Measurements from ENCODE around the gene RCAN1.
A peak's percentile ranks its signal among the peaks of the same experiment; 100 is the strongest.
"Not testable (repeated sequence)": the region's sequence is repeated elsewhere in the genome, so short reads cannot be mapped to it uniquely, and the experiment has no call there.

Gene RCAN1

GRCh38 chr21:34621434-34622350, 6.8 kb upstream of the RCAN1 start:
- no peak for DNase-seq

- DNase-seq = no peak
Measured at GRCh38 chr21:34619841-34620665, 5.1 kb upstream of the RCAN1 start.

DNA sequence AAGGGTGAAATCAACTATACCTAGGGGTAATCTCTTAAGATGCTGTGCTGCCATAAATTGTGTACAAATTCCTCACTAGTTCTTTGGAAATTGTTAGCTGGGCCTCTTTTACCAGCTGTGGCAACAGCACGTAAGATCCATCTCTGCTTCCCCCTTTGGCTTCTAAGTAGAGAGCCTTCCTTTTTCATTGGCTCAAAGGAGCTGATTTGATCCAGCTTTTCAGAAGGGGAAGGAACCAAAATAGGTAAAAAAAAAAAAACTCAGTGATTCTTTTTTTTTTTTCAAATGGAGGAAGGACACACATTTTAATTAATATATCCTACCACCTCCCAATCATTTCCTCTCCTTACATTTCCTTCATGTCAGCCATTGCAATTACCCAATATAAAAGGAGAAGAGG, 4.0 kb upstream of the RCAN1 start:
- DNase-seq = no peak

DNA sequence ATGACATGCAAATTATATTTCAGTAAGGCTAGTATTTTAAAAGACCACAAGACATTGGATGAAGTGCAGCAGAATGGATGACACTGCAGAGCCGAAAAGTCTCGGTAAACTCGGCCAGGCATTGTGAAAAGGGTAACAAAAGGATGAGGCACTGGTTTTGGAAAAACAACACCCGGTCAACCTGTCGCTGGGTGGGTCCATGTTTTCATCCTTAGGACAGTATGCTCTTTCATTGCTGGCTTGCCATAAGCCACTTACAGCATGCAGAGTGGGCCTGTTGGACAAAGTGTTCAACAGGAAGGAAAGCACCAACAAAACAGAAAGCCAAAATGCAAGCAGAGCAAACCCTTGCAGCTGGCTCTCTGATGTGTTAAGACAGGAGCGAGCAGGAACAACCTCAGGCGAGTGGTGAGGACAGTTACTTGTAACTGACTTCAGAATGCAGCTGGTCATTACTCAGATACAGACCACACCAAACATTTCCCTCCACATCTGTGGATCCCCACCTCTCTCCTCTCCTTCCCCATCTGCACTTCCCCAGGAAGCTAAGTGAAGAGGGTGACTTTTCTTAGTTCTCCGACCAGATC, 2.9 kb upstream of the RCAN1 start:
- no peak for DNase-seq

GRCh38 chr21:34615487-34615814, 538 bp upstream of the RCAN1 start:
- DNase-seq = no peak

DNA sequence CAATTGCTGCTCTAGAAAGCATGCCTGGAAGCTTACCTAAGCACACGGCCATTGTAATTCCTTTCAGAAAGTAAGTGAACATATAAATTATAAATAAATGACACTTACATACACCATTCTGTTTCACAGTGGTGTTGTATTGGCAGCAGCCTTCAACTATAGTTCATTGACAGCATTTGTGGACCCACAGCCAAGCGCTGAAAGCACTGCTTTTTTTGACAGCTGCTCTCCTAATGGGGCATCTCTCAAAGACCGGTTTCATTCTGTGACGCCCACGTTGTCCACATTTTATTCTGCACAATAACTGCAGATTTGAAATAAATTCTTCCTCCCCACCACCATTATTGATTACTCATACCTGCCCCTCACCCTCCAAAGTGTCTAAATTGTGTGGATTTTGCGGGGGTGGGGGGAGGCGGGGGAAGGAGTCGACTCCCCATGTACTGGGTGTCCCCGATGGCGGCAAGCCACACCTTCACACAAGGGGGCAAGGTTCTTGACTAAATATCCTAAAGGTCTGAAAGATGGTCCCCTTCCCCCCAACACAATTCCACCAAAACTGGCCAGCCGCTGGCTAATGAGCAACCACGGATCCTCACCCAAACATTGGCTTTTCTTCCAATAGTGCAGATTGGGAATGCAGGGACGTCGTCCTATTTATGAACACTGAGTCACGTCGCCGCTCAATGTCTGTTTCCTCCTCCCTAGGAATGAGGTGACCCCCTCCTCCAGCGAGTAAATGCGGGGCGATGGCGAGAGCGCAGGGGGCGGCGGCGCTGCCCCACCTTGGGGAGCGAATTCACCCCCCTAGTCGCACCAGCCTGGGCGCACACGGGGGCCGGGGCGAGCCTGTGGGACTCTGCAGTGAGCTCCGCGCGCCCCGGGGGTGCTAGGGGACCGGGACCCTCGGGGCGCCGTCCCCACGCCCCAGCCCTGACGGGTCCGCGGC, 960 bp downstream of the RCAN1 start:
- no peak for DNase-seq

DNA sequence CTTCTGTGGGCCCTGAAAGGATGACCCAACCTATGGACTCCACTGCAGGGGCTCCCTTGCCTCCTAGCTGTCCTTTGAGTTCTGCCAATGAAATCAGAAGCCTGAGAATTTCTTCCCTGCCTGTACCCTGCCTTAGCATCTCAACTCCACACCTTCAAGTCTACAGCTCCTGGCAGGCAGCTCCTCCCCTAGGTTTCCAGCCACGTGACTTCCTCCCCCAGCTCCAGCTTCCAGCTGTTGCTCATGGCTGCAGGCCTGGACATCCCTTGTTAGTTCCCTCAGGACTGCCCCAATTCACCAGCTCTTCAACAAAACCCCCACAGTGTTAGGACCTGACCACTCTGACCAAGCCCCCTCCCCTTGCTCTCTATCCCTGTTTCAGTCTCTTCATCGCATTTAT, 2.4 kb downstream of the RCAN1 start:
- DNase-seq = no peak

- DNase-seq = no peak
Measured at GRCh38 chr21:34612056-34612455, 2.9 kb downstream of the RCAN1 start.

DNA sequence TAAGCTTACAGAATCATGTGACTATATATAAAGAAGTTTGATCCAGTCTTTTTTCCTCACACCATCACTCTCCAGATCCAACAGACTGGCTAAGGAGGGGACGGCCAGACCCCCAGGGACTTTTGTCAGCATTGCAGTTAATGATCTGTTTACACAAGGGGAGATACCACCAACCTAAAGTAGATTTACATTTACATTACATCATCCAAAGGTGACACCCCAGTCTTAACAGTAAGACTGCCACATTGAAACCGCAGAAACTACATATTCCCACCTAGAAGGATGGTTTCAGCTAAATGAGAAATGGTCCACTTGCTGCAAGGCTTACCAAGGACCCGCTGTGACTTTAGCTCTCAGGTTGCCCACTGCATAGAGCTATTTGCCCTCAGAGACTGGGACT, 3.4 kb downstream of the RCAN1 start:
- no peak for DNase-seq

DNA sequence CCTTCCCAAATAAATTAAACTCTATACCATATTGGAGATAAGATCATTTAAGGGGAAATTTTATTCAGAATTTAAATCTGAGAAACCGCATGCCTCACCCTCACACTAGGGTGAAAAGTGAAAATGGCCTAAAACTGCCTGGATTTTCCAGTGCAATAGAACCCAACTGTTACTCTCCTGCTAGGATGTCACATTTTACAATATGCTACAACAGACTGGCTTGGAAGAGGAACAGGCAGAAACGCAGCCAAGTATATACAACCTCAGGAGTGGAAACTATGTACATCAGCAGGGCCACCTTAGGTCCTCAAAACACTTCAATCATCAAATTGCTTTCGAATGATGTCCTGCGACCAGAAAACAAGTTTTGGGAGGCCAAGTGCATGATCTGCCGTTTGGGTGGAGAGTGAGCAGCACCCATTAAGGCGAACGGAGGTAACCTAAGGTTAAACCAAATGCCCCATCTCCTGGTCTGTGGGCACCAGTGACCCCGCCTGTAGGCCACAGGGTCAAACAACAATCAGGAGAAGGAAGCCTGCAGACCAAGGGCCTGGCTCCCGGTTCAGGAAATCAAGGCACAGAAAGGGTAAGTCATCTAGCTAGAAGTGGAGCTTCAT, 4.9 kb downstream of the RCAN1 start:
- DNase-seq = no peak

- DNase-seq = peak; percentile 28
Measured at GRCh38 chr21:34609244-34609932, 5.5 kb downstream of the RCAN1 start.

DNA sequence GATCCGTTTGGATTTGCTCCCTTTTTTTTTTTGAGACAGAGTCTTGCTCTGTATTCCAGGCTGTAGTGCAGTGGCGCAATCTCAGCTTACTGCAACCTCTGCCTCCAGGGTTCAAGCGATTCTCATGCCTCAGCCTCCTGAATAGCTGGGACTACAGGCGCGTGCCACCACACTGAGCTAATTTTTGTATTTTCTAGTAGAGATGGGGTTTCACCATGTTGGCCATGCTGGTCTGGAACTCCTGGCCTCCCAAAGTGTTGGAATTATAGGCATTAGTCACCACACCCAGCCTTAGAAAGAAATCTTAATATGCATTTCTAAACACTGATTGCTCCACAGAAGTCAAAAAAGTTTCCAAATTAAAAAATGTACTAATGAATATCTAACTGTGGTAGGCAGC, 7.5 kb downstream of the RCAN1 start:
- DNase-seq = not testable (repeated sequence)

GRCh38 chr21:34606621-34607020, 8.3 kb downstream of the RCAN1 start:
- DNase-seq = no peak

GRCh38 chr21:34606051-34606450, 8.9 kb downstream of the RCAN1 start:
- DNase-seq = no peak

DNA sequence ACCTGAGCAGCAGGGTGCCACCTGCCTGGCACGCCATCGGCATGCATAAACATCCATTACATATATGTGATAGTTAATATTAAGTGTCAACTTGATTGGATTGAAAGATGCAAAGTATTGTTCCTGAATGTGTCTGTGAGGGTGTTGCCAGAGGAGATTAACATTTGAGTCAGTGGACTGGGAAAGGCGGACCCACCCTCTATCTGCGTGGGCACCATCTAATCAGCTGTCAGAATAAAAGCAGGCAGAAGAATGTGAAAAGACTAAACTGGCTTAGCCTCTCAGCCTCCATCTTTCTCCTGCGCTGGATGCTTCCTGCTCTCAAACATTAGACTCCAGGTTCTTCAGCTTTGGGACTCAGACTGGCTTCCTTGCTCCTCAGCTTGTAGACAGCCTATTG, 10.0 kb downstream of the RCAN1 start:
- DNase-seq = not testable (repeated sequence)

- DNase-seq = no peak
Measured at GRCh38 chr21:34604556-34604955, 10.4 kb downstream of the RCAN1 start.

DNA sequence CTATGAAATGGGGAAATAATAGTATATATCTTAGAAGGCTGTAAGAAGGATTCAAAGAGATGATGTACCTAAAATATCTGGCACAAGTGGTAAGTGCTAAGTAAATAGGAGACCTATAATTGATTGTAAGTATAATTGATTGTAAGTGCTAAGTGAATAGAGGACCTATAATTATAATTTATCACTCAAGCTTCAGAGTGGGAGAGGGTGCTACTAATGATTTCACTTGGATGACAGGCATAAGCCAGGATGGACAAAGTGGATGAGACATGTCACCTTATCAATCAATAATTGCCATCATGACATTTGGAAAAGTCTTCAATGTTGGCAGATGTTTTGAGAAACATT, 11.2 kb downstream of the RCAN1 start:
- DNase-seq = peak; percentile 29

DNA sequence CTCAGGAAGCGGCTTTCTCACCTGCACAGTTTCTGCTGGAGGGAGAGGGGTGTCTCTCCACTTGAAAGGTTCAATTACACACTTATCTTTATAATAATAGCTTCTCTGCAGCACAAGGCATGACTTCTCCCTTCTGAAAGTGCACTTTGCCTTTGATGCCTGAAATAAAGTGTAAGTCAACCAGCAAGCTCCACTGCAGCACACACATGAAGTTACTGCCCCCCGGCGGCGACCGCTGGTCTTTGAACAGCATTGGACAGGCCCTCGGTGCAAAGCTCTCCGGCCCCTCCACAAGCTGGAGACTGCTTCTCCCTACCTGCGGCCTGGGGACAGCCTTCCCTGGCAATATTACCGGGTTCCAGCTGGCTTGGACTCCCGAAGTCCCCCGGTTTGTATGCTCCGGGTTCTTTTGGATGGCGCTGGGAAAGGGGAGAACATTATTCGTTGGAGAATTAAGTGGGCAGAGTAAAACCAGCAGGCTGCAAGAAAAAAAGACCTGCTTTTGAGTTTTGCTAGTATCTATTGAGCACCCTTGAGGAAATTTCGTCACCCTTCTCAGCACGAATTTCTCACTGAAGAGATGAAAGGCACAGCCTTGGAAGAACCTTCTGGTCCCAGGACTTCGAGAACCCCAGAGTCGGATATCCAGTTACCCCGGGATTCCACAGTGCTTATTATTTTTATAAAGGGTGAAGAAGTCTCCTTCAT, 11.8 kb downstream of the RCAN1 start:
- peak; percentile 87 for DNase-seq

GRCh38 chr21:34602061-34602460, 12.9 kb downstream of the RCAN1 start:
- DNase-seq = no peak

- DNase-seq = no peak
Measured at GRCh38 chr21:34599534-34600101, 15.3 kb downstream of the RCAN1 start.
